Stimulated activated CD8-positive, alpha-beta memory T cell treated with anti-CD3 and anti-CD28 coated beads, Interleukin-15, amount 100 ng/mL, for 24 hours (primary cell): ENCODE data around the gene ZNF516.

ENCODE experiments used
- DNase-seq: peaks from one replicate; pipeline ENCODE4 v3.0.0-alpha.2; 2020; ENCODE audit warnings: low read depth

ZNF516 gene

DNA sequence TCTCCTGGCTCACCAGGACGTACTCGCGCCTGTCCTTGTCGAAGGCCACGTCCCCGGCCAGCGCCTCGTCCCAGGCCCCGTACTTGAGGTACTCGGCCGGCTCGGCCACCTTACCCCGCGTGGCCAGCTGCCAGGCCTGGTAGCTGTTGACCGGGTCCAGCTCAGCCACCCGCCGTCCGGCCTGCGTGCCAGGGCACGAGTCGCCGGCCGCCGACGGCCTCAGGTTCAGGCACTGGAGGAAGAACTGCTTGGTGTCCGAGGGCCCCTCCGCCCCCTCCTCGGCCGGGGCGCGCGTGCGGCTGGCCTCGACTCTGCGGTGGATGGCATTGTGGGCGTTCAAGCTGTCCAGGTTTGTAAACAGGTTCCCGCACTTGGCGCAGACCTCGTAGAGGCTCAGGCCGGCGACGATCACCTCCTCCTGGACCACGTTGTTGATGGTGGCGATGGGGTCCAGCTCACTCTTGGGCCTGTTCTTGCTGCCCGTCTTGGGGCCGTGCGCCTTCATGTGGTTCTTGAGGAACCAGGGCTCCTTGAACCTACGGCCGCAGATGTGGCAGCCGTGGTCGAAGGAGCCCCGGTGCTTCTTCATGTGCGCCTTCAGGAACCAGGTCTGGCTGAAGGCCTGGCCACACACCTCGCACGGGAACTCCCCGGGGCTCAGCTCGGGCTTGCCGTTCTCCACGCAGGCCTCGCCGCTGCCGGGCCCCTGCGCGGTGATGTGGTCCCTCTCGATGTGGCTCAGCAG lies 53.2 kb downstream of the ZNF516 start:
- DNase-seq, result no peak

DNA sequence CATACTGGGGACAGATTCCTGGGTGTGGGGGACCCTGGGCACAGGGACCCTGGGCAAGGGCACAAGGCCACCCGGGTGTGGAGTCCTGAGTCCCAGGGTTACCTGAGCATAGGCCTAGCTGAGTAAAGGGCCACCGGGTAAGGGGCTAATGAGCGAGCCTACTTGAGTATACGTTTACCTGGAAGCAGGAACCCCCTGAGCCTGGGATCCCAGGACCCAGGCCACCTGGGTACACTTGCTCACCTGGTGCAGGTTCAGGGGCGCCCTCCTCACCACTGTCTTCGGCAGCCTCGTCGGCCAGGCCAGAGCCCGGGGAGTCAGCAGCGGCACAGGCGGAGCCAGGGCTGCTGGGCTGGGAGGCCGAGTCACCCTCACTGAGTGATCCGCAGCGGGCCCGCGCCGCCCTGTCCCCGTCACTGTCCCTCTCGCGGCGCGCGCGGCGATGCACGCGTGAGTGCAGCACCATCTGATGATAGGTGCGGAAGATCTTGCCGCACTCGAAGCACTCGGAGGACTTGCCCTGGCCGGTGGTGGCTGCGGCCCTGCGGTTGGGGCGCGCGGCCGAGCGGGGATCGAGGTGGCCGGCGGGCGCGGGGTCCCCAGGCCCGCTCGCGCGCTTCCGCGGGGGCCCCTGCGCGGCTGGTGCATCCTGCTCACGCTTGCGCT lies 53.9 kb downstream of the ZNF516 start:
- DNase-seq, result no peak

DNA sequence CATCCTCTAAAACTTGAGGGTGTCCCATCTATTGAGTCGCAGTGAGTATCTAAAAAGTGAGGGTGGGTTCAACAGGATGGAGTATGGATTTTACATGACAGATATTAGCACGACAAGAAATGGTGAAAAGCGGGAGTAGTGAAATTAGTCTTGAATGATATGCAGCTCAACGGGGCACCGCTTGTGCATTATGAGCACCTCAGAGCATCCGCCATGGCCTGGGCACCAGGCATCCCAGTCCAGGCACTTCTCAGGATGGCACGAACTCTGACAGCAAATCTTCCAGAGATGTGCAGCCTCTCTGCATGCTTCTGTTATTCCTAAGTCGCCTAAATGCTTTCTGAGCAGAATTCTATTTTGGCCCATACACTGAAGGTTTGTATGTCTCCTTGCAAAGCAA lies 57.1 kb downstream of the ZNF516 start:
- no peak for DNase-seq

DNA sequence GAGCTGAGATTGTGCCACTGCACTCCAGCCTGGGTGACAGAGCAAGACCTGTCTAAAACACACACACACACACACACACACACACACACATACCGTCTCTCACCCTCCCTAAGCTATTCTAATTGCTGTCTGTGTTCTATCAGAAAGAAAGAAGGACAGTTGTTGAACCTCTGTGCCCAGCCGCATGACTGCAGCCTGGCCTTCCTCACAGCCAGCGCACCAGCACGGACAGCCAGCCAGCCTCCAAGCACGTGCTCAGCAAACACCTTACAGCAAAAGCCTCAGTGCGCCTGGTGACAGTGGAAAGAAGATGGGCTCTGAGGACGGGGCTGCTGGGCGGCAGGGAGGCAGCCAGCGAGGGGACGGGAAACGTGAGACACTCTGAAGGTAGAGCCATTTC lies 58.0 kb downstream of the ZNF516 start:
- no peak for DNase-seq

DNA sequence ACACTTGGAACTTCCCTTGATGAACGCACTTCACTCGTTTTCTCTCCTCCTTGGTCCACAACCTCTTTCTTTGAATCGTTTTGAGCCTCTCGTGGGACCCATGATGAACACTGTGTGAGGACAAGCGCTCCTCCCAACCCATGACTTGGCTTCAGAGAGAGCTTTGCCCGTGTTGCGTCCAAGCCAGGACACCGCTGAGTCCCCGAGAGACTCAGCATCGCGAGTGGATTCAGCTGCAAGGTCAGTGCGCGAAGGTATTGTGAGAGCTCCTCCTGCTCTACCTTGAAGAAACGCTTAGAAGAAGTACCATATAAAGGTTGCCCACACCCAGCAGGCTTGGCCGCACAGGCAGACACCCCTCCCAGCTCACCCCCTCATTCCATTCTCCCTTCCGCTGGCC lies 58.7 kb downstream of the ZNF516 start:
- DNase-seq, result no peak

DNA sequence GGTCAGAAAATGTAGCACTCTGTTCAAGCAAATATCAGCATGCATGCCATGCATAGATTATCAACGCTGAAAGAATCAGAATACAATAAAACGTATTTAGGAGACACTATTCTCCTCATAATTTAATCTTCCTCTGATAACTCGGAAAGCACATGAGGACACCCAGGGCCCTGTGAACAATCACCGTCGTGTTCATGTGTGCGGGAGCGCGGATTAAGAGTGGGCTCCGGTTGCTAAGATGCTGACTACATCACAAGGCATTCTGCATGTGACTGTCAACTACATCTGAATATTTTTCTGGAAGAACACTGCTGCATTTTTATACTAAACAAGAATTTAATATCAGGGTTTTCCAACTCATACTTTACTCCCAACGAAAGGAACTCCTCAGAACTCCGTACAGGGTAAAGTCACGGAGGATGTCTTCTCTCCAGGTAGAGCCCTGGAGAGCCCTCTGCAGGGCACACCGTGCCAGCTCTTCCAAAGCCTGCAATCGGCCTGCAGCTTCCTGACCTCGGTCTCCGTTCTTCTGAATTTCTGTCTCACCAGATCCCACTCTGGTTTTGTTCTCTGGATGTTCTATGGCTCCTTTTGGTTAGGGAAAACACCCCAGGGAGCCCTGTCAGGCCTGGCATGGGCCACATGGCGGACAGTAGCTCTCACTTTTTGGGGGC lies 59.6 kb downstream of the ZNF516 start:
- DNase-seq, result no peak

DNA sequence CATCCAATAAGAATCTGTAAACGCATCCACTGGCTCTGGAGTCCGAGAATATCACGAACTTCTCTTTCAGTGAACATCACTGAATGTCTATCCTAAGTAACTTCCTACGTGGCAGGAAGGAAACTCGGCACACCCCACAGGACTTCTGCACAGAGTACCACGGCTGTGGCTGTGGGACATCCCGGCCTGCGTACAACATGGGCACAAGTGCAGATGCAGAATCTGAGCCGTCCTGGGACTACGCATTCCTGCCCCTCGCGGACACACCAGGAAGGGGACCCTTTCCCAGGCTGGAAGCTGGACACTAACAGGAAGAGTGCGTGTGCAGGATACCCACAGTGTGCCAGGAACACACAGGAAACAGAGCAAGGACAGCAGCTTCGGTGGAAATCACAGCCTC lies 60.6 kb downstream of the ZNF516 start:
- no peak for DNase-seq

DNA sequence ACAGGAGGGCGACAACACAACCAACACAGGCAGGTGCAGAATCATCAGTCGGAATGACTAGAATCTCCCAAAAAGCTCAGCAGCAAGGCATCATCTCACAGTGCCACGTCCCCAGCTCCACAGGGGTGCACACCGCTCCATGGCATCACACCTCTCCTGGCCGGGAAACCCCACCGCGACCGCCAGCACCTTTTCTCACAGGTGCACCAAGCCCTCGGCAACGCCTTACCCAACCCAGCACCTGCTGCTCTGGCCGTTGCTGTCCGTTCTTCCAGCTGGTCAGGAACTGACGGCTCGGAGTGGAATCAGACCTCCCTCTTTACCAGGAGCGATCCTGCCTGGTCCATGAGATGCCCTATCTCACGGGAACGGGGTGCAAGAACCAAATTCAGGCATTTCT lies 61.3 kb downstream of the ZNF516 start:
- no peak for DNase-seq

DNA sequence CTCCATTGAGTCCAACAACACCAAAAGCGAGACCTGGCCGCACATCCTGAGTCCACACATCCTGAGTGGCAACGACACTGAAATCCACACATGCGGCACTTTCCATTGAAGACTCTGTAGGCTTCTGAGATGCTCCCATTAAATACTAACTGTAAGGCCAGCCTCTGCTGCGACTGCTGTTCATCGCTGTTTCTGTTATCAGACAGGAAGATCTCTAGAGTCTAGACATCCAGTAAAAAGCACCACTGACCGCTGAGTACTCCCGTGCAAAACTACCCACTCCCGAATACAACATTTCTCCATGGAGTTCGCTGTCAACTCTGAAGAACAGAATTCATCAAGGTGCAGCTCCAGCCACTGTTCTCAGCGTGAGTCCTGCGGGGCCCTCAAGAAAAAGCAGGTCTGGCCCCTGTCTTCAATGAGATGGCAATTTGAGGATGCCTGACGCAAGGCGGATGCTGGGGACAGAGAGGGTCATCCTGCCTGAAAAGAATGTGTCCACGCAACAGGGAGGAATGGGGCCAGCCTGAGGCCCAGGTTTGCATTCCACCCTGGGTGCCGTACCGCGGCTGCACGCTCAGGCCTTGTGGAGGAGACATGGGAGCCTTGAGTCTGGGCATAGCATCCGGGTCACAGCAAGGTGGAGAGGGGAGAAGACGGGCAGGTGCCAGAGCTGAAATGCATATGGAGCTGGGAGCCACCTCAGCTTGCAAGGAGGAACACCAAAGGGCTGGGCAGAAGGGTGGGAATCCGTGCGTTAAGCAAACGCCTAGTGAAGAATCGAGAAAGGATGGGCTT lies 61.9 kb downstream of the ZNF516 start:
- no peak for DNase-seq

DNA sequence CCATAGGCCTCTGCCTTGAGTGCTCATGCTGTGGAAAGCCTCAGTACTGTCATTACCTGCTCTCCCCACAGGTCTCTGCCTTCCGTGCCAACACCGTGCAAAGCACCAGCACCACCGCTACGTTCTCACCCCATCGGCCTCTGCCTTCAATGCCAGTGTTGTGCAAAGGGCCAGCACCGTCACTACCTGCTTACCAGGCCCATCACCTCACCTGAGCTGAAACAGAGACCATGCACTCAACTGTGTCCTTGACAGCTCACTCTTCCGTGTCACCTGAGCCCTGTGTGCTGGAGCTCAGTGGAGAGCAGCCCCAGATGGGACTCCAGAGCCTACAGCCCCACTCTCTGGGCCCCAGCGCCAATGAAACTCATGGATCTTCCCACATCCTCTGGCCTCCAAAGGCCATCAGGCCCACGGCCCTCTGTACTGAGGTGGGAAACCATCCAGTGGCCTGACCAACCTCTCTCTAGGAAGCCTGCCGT lies 62.7 kb downstream of the ZNF516 start:
- no peak for DNase-seq

DNA sequence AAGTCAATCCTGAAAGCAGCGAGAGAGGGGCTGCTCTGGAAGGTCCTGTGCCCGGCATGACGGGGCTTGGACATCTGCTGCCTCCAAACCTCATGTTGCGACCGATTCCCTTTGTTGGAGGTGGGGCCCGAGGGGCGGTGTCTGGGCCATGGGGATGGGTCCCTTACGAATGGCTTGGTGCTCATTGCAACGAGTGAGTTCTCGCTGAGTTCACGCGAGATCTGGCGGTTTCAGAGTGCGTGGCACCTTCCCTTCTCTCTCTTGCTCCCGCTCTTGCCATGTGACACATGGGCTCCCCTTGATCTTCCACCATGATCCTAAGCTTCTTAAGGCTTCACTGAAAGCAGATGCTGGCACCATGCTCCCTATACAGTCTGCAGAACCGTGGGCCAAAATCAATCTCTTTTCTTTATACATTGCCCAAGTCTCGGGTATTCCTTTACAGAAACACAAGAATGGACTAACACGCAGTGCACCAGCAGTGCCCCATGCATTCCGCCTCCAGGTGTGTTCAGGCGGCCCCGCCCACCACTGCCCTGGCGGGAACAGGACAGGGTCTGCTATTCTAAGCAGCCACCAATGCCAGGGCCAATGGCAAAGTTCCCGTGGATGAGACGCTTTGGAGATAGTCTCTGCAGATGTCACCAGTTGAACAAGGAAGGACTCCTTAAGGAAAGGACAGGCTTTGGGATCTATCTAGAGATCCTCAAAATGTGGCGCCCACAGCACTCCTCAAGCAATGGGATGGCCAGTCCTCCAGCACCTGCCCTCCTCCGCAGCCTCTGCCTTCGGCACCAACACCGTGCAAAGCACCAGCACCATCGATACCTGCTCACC lies 63.4 kb downstream of the ZNF516 start:
- no peak for DNase-seq

DNA sequence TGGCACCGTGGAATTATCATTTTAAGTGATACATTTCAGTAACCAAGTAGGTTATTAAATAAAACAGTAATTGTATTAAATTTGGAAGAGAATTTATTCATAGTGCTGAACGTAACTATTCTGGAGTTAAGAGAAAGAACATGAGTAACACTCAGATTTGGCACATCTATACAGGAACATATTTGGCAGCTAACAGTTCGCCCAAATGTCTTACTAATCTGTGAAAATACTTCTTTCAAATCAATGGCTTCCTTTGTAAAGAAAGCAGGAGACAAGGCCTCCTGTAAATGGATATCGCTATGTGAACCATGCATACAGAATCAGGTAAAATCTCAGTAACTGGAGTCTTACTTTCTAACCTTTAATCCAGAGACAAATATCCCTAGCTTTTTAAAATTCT lies 64.4 kb downstream of the ZNF516 start:
- no peak for DNase-seq

DNA sequence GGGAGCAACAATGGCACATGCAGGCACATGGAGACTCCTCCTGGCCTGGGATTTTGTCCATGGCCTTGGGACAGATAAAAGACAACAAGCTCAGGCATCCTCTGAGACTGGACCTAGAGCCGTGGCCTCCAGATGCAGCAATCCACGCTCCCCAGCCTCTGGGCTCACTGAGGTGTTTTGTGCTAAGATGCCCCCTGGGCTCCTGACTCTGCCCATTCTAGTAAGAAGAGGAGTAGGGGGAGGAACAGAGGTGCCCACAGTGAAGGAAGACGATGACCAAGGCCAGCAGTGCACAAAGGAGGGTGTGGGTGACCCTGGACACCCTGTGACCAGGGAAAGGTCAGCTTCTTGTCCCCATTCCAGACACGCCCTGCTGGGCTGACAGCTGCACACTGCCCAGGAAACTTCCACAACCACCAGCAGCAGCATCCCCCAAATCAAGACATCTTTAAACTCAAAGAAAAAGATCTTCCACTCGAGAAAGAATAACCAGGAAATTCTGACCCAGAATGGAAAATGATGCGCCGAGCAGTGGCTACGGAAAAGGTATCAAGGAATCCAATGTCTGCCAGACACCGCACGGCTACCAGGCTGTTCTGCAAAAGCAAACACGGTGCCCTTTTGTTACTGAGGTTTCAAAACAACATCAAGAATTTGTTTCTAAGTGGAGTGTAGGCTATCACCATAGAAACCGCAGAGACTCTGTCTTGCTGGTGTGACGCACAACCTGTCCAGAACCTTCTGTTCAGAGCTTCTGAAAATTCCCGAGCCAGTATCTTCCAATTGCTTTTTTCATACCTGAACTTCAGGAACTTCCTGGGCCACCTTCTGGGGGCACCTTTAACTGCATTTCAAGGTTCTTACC lies 65.5 kb downstream of the ZNF516 start:
- no peak for DNase-seq

DNA sequence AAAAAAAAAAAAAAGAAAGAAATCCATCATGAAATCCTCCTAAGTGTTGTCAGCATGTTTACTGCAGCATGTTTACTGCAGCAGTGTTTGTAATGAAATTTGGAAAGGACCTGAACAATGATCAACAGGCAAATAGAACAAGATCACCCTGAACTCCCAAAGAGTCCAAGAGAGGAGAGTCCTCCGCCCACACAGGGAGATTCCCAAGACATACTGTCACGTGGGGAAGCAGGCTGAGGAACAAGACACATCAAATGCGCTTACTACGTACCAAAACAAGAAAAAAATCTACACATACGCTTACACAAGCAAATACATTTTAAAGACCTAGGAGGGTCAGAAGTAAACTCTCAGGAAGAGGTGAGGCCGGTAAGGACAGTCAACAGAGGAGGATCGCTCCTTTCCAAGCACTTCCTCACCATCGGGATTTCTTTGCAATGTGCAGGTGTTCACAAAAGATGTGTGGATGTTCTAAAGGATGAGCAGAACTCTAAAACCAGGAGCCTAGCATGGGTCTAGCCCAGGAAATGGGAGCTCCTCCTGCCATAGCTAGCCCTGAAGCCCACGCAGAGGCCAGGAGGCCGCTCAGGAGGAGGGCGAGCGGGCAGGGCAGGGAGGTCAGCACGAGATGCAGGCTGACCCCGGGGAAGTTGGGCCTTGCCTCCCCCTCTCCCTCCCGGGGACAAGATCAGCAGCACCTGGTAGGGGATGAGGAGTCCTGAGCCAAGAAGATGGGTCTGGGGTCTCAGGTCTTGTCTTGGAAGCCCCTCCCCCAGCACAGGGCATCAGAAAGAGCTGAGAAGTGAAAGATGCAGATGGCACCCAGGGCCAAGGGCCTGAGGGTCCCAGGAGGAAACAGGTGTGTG lies 66.4 kb downstream of the ZNF516 start:
- no peak for DNase-seq

DNA sequence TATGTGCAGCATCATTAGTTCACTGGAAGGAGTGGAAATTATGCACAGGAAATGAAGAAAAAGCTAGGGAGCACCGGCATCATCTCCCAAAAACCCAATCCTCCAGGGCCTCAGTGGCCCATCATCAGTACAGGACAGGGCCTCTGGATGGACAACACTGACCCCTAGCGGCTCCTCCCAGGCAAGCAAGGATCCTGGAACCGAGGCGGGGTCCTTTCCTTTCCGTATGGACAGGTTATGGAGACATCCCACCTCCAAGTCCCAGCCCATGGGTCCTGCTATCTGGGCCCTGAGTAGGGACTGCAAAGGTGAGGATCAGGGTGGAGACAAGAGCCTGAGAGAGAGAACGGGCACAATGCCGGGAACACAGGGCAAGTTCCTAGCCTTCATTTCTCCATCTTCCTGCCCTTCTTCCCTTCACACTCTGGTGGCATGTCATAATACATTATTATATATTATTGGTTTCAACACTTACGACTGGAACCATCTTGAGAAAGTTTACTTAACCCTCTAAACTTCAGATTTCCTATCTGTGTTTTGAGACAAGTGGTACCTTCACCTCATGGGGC lies 68.2 kb downstream of the ZNF516 start:
- no peak for DNase-seq

DNA sequence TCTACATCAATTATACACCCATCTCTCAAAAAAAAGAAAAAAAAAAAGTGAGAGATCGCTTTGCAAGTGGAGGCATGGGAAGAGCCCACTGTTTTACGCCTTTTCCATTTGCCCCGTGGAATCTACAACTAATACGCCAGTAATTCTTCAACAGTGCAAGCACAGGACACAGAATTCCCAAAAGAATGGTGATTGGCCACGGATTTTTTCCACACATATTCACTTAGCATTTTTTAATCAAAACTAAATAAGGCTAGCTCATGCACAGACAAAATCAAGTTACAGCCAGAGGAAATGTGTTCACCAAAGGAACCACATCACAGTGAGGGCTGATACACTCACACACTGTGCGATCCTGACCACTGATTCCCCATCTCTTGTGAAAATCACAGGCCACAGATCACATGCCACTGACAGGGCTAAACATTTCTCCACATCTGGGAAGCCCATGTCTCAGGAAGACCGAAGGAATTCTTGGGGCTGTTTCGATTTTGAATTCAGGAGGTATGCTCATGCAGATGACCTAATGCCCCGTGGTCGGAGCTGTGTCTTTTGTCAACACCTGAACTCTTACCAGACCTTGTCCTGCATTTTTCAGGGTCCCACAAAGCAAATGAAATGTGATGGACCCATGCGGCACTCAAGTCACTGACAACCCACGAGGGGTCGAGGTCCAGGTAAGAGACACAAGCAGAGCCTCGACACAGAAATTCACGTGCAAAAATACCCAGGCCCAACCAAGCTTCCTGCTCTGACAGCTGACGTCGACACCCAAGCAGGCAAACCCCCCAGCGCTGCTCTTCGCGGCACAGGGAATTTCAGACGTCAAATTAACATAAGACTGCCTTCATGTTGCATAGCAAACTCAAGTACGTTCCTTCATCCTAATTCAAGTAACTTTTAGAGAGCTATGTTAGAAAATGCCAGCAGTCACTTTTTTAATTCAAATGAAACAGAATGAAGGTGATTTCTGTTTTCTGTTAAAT lies 69.6 kb downstream of the ZNF516 start:
- DNase-seq, result no peak

DNA sequence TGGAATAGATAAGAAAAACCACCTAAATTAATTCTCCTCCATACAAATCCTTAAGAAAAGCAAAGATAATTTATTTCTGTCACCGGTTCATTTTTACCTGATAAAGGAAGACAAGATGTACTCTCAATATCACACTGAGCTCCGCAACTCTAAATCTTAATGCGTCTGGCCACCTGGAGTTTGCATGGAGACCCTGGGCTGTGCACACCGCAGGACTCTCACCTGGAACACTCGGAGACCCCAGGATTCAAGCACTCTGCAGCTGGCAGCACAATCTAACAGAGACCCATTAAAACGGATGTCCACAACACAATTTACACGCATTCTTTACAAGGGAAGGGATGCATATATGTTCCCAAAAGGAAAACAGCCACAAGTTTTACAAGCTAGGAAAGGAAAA lies 72.2 kb downstream of the ZNF516 start:
- DNase-seq, result no peak

DNA sequence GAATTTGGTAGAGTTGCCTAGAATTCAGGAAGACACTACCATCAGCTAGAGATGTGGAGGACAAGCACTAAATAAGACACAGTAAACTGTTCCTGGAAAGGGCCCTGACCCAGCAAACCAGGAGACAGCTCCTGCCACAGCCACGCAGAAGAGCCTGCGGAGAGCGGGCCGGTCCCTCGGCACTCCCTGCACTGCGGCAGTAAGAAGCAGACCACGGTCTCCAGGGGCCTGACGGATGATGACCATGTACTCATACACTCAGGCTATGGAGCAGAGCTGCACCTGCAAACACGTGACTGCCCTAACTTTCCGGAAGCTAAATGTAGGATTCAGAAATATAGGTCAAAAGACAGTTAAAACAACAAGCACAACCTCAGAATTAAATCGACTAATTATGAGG lies 72.9 kb downstream of the ZNF516 start:
- no peak for DNase-seq
